MM.1S (cell line): ENCODE data around the gene ARHGEF7.

Experiments
- EZH2 ChIP-seq: fragments of 300-600 bp; sonication (generic); optimal IDR thresholded peaks from 2 replicates; pipeline ENCODE3; 2017; ENCODE audit warnings: low read depth, mild to moderate bottlenecking, antibody characterized with exemption, low read length, mixed read lengths
- TF ChIP-seq, protein P1 (sequence below): fragments of 300-600 bp; sonication (generic); IDR thresholded peaks from 2 replicates; pipeline ENCODE4 v1.5.1; 2016; ENCODE audit warnings: antibody characterized with exemption, low read length, mixed read lengths

DNA sequence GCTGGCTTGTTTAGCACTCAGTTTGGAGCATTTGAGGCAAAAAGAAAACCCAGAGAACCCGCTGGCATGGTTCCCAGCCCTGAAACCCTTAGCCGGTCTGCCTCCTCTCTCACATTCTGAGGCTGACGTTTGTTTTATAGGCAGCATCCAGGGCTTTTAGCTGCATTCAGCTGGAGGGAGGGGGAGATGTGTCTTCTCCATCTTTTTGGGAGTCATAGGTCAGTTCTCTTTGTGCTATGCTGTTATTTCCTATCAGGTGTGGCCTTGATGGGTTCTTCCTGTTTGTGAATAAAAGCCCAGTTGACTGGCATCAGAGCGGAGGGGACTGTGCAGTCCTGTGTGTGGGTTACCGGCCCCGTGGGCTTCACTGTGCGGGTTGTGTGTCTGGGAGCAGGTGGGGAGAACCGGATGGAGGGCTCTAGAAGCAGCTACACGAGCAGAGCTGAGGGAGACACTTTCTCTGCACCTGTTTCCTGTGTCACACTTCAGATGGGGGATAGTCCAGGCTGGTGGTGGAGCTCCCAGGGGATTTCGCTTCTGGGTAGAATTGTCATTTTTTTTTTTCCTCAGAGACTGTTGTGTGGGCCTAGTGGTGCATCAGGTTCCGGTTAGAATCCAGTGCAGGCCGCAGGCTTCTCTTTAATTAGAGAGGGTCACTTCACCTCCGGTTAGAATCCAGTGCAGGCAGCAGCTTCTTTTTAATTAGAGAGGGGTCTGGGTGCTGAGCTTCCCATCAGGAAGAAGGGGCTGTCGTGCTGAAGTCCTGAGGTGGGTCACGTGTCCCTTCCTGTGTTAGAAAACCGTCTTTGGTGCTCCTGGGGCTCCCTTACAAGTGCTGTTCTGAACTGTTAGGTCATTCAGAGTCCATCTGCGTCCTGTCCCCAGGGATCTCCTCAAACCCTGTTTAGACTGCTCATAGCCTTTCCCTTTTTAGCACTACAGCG is 69.6 kb downstream of the ARHGEF7 start:
- TF ChIP-seq, protein P1, sequence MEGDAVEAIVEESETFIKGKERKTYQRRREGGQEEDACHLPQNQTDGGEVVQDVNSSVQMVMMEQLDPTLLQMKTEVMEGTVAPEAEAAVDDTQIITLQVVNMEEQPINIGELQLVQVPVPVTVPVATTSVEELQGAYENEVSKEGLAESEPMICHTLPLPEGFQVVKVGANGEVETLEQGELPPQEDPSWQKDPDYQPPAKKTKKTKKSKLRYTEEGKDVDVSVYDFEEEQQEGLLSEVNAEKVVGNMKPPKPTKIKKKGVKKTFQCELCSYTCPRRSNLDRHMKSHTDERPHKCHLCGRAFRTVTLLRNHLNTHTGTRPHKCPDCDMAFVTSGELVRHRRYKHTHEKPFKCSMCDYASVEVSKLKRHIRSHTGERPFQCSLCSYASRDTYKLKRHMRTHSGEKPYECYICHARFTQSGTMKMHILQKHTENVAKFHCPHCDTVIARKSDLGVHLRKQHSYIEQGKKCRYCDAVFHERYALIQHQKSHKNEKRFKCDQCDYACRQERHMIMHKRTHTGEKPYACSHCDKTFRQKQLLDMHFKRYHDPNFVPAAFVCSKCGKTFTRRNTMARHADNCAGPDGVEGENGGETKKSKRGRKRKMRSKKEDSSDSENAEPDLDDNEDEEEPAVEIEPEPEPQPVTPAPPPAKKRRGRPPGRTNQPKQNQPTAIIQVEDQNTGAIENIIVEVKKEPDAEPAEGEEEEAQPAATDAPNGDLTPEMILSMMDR: no peak
- no peak for TF ChIP-seq EZH2
